ENCODE results near the gene APPBP2.

DNA sequence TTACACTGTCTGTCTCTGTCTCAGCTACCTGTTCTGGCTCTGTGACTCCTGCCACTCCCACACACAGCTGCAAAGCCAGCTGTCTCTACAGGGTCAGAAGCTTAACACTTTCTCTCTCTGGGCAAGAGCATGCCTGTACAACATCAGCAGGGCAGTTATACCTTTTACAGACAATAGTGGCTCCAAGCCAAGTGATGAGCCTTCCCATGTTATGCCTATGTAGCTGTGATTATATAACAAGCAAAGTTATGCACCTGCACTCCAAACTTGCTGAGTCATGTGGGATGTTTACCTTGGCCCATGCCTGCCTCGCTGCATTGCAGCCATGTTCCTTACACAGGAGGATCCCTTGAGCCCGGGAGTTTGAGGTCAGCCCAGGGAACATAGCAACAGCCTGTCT lies 31.8 kb upstream of the APPBP2 start:
- TF ChIP-seq CTCF (IDR thresholded peaks at IDR 0.05 in 8 of 11, conservative IDR thresholded peaks at IDR 0.05 in 3 of 11) (no peak), POLR2A (IDR thresholded peaks at IDR 0.05) (no peak), POLR2AphosphoS5 (IDR thresholded peaks at IDR 0.05) (no peak)

Measured in spleen (tissue), 7 donors.